ENCODE measurements around the gene ERICH6. TPM values are rescaled to one million over a fixed set of nuclear protein-coding genes. Genes with fewer than 3 reads are reported as not detected.
A peak's percentile ranks its signal among the peaks of the same experiment; 100 is the strongest.

Gene ERICH6
- total RNA-seq, 1 experiment from 2014 or later: not detected

GRCh38 chr3:150738688-150739087 lies 35.0 kb upstream of the ERICH6 start:
- CTCF ChIA-PET: interaction anchor here (0.7 to 1.4 kb wide), 6 partner anchors 13 to 126 kb away, joined by 3 to 6 read pairs (median 4); no protein-coding TSS in a partner anchor
- H3K4me3 Mint-ChIP-seq (ENCODE audit: low read depth, unreplicated experiment): no peak overlapping the region
- no peak overlapping the region for H3K27ac Mint-ChIP-seq (ENCODE audit: unreplicated experiment)
- no peaks in the 10 kb centered on the region for H3K9me3 Mint-ChIP-seq (ENCODE audit: low read depth, unreplicated experiment)
- intact Hi-C loops (cut with micrococcal nuclease; ENCODE audit: unreplicated experiment): no loop called here
- peaks cover 15% of the 10 kb centered on the region for H3K36me3 Mint-ChIP-seq (ENCODE audit: insufficient read depth, unreplicated experiment)
- H3K4me1 Mint-ChIP-seq (ENCODE audit: low read depth, unreplicated experiment): peaks cover 10% of the 10 kb centered on the region
- H3K27me3 Mint-ChIP-seq (ENCODE audit: unreplicated experiment): no peaks in the 10 kb centered on the region
- DNase-seq: no peak
- TF ChIP-seq CTCF (IDR thresholded peaks at IDR 0.05; ENCODE audit: unreplicated experiment): no peak
- no TSS peak for BruUV-seq (replicated peaks)

- TF ChIP-seq CTCF (IDR thresholded peaks at IDR 0.05; ENCODE audit: unreplicated experiment): no peak
- peak; percentile 70 for DNase-seq
- Mint-ChIP-seq H3K36me3 (ENCODE audit: insufficient read depth, unreplicated experiment) (peaks cover 15% of the 10 kb centered on the region), H3K4me3 (ENCODE audit: low read depth, unreplicated experiment) (no peak overlapping the region), H3K4me1 (ENCODE audit: low read depth, unreplicated experiment) (peaks cover 4% of the 10 kb centered on the region), H3K27me3 (ENCODE audit: unreplicated experiment) (no peaks in the 10 kb centered on the region), H3K9me3 (ENCODE audit: low read depth, unreplicated experiment) (no peaks in the 10 kb centered on the region), H3K27ac (ENCODE audit: unreplicated experiment) (no peak overlapping the region)
- intact Hi-C loops (cut with micrococcal nuclease; ENCODE audit: unreplicated experiment): no loop called here
- BruUV-seq (replicated peaks): TSS peak; percentile 10
- CTCF ChIA-PET: interaction anchor here (0.5 to 1.4 kb wide), 9 partner anchors 12 to 518 kb away, joined by 3 to 7 read pairs (median 4); no protein-coding TSS in a partner anchor
Measured at GRCh38 chr3:150737874-150738679, 34.4 kb upstream of the ERICH6 start.

- no peak for DNase-seq
- no peak for TF ChIP-seq CTCF (IDR thresholded peaks at IDR 0.05; ENCODE audit: unreplicated experiment)
- Mint-ChIP-seq H3K27me3 (ENCODE audit: unreplicated experiment) (no peaks in the 10 kb centered on the region), H3K9me3 (ENCODE audit: low read depth, unreplicated experiment) (no peaks in the 10 kb centered on the region), H3K36me3 (ENCODE audit: insufficient read depth, unreplicated experiment) (peaks cover 8% of the 10 kb centered on the region), H3K4me3 (ENCODE audit: low read depth, unreplicated experiment) (no peak overlapping the region), H3K27ac (ENCODE audit: unreplicated experiment) (no peak overlapping the region), H3K4me1 (ENCODE audit: low read depth, unreplicated experiment) (no peaks in the 10 kb centered on the region)
- CTCF ChIA-PET: interaction anchor here (0.9 to 1.4 kb wide), 5 partner anchors 12 to 127 kb away, joined by 3 to 7 read pairs (median 5); no protein-coding TSS in a partner anchor
- no TSS peak for BruUV-seq (replicated peaks)
- intact Hi-C loops (cut with micrococcal nuclease; ENCODE audit: unreplicated experiment): no loop called here
Measured at GRCh38 chr3:150736903-150737832, 33.4 kb upstream of the ERICH6 start.

- no peak for DNase-seq
- Mint-ChIP-seq H3K27me3 (ENCODE audit: unreplicated experiment) (no peaks in the 10 kb centered on the region), H3K36me3 (ENCODE audit: insufficient read depth, unreplicated experiment) (peaks cover 5% of the 10 kb centered on the region), H3K4me3 (ENCODE audit: low read depth, unreplicated experiment) (no peak overlapping the region), H3K9me3 (ENCODE audit: low read depth, unreplicated experiment) (no peaks in the 10 kb centered on the region), H3K27ac (ENCODE audit: unreplicated experiment) (no peak overlapping the region), H3K4me1 (ENCODE audit: low read depth, unreplicated experiment) (no peaks in the 10 kb centered on the region)
- intact Hi-C loops (cut with micrococcal nuclease; ENCODE audit: unreplicated experiment): no loop called here
- no TSS peak for BruUV-seq (replicated peaks)
- TF ChIP-seq CTCF (IDR thresholded peaks at IDR 0.05; ENCODE audit: unreplicated experiment): no peak
- CTCF ChIA-PET: no interaction called here
Measured at GRCh38 chr3:150736316-150736719, 32.6 kb upstream of the ERICH6 start.
